GM12801 (cell line): ENCODE measurements around the gene PLK1.

Source experiments
- CTCF ChIP-seq: IDR thresholded peaks from one replicate; pipeline ENCODE4 v1.5.1; 2011; ENCODE audit warnings: control low read depth; ENCODE audit not compliant: insufficient read length; ENCODE audit errors: extremely low read depth

PLK1 gene

GRCh38 chr16:23712976-23713375 lies 34.3 kb downstream of the PLK1 start, which contains the start of gene ERN2:
Gene ERN2 (minus strand): TSS chr16:23713222. CDS start chr16:23713187, 35 bp downstream.
- no peak for TF ChIP-seq CTCF

GRCh38 chr16:23716484-23716883 lies 37.8 kb downstream of the PLK1 start:
- TF ChIP-seq CTCF: no peak

- no peak for TF ChIP-seq CTCF
These were observed 45.6 kb downstream of the PLK1 start for GRCh38 chr16:23724096-23724784.

GRCh38 chr16:23724785-23725131 lies 46.1 kb downstream of the PLK1 start:
- no peak for TF ChIP-seq CTCF

GRCh38 chr16:23726710-23727109 lies 48.0 kb downstream of the PLK1 start:
- TF ChIP-seq CTCF: no peak

- TF ChIP-seq CTCF: no peak
These were observed 49.4 kb downstream of the PLK1 start for GRCh38 chr16:23728112-23728477.

GRCh38 chr16:23729503-23730424 lies 51.1 kb downstream of the PLK1 start:
- TF ChIP-seq CTCF: no peak
